Activated CD4-positive, alpha-beta T cell treated with anti-CD3 and anti-CD28 coated beads, Interleukin-2, amount 50 U/mL, for 24 hours (primary cell): ENCODE data around the gene RCL1.
"Not testable (repeated sequence)": the region's sequence is repeated elsewhere in the genome, so short reads cannot be mapped to it uniquely, and the experiment has no call there.

Experiments
- DNase-seq, 2 donors: peaks; one replicate each; pipeline ENCODE4 v3.0.0-alpha.2; 2020; ENCODE audit warnings: low read depth in 1 of 2, low spot score in 1 of 2

Gene RCL1

GRCh38 chr9:4879115-4879558 lies 86.4 kb downstream of the RCL1 start:
- DNase-seq: no peak

GRCh38 chr9:4883326-4883873 lies 90.7 kb downstream of the RCL1 start:
- DNase-seq: no peak

- no peak for DNase-seq
Observed at GRCh38 chr9:4886698-4887097, 94.0 kb downstream of the RCL1 start.

- DNase-seq: no peak
Observed at GRCh38 chr9:4887556-4887955, 94.8 kb downstream of the RCL1 start.

- DNase-seq: no peak
Observed at GRCh38 chr9:4890242-4890641, 97.5 kb downstream of the RCL1 start.

GRCh38 chr9:4890929-4891328 lies 98.2 kb downstream of the RCL1 start:
- no peak for DNase-seq

GRCh38 chr9:4891674-4892073 lies 98.9 kb downstream of the RCL1 start:
- no peak for DNase-seq

GRCh38 chr9:4892501-4893194 lies 99.9 kb downstream of the RCL1 start:
- DNase-seq: no peak

GRCh38 chr9:4894076-4894475 lies 101.3 kb downstream of the RCL1 start:
- DNase-seq: no peak

GRCh38 chr9:4899853-4900252 lies 107.1 kb downstream of the RCL1 start:
- DNase-seq: not testable (repeated sequence)

- not testable (repeated sequence) for DNase-seq
Observed at GRCh38 chr9:4901401-4902134, 108.8 kb downstream of the RCL1 start.

- no peak for DNase-seq
Observed at GRCh38 chr9:4902135-4902475, 109.4 kb downstream of the RCL1 start.

- DNase-seq: no peak
Observed at GRCh38 chr9:4904322-4905134, 111.8 kb downstream of the RCL1 start.

- no peak for DNase-seq
Observed at GRCh38 chr9:4905135-4905490, 112.4 kb downstream of the RCL1 start.
